ENCODE results near the gene ADAM23.
A peak's percentile ranks its signal among the peaks of the same experiment; 100 is the strongest.

ADAM23 gene

GRCh38 chr2:206502729-206503128 lies 59.4 kb downstream of the ADAM23 start:
- DNase-seq (ENCODE audit: low spot score), result no peak

GRCh38 chr2:206511283-206511682 lies 68.0 kb downstream of the ADAM23 start:
- DNase-seq (ENCODE audit: low spot score), result no peak

DNA sequence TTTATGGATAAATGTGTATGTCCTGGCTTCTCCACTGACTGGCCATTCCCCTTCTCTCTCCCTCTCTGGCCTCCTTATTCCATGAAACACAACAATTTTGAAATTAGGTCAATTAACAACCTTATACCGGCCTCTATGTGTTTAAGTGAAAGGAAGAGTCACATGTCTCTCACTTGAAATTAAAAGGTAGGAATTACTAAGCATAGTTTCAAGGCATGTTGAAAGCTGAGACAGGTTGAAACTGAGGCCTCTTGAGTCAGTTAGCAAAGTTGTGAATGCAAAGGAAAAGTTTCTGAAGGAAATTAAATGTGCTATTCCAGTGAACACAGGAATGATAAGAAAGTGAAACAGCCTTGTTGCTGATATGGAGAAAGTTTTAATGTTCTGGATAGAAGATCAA lies 69.7 kb downstream of the ADAM23 start:
- DNase-seq (ENCODE audit: low spot score), result no peak

DNA sequence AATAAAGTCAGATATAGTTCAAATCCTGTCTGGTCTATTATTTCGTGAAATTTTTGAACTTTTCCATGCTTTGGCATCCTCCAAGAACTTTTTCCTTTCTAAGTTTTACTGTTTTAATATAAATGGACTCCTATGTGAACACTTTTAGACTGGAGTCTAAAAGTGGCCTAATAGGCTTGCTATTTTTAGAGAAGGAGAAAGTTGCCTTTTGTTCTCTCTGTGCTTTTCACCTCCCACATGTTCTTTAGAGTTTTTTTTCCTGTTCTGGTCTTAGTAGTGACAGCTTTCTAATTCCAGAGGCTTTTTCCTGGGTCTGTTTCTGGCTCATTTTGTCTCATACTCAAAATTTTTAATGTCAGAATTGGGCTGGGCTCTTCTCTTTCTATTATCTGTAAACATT lies 72.2 kb downstream of the ADAM23 start:
- DNase-seq (ENCODE audit: low spot score), result no peak

GRCh38 chr2:206518997-206519396 lies 75.7 kb downstream of the ADAM23 start:
- DNase-seq (ENCODE audit: low spot score), result no peak

DNA sequence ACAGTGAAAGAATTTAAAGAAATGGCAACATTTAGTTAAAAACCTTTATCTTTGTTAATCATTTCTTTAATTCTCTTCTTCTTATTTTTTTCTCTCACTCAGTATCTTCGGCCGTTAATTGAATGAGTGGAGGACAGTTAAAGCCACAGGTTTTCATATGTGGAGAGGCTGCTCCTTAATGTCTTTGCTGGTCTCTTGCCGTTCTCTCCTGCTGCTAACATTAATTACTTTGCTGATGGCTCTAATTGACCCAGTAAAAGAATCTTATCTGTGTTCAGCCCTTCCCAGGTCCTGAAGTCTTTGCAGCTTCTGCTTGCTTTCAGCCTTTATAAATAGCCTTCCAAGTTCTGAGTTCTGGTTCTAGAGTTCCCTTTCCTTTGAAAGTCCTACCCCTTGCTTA lies 77.1 kb downstream of the ADAM23 start:
- no peak for DNase-seq (ENCODE audit: low spot score)

DNA sequence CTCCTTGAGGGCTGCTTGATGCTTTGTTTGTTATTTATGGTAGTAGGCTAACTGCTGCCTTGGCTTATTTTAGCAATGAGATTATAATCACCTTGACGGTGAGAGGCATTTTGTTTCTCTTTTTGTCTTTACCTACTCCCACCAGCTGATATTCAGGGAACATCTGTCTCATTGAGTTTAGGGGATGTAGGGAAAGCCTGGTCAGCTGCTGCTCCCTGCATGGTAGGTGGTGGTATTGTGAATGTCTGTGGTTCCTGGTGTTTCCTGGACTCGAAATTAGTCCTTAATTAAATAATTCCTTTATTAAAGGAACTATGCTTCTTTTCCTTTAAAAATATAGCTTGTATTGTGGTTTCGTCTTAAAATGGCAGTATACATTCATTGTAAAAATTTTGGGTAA lies 77.8 kb downstream of the ADAM23 start:
- no peak for DNase-seq (ENCODE audit: low spot score)

- DNase-seq (ENCODE audit: low spot score), result no peak
Measured at GRCh38 chr2:206521612-206522011, 78.3 kb downstream of the ADAM23 start.

GRCh38 chr2:206526416-206526815 lies 83.1 kb downstream of the ADAM23 start:
- no peak for DNase-seq (ENCODE audit: low spot score)

DNA sequence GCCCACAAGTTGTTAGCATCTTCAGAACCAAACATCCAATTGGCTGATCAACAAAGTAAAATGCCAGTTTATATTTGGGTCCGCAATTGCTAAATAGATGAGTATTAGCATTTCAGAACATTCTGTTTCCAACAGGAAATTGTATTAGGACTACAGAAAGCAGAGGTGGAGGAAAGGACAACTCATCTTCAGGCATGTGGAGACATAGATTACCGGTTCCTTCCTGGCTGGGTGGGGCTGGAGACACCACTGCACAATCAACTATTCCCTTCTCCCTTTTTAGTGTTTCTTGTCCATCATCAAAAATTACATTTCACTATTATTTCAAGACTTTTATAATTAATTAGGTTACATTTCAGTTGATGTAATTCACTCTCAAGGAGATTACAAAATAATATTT lies 83.8 kb downstream of the ADAM23 start:
- no peak for DNase-seq (ENCODE audit: low spot score)

DNA sequence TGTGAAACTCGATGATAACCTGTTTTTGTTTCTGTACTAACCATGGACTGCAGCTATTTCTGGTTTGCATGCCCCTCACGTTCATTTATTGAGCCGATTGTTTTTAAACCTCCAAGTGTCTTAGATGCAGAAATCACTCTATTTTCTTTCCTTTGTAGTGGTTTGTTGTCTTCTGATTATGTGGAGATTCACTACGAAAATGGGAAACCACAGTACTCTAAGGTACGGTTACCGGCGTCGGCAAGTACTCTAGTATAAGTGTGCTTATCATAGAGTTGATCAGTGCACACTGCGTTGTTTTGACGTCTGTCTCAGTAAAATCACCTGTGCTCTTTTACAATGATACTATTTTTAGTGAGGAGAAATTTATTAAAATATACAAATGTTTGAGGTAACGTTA lies 87.4 kb downstream of the ADAM23 start:
- DNase-seq (ENCODE audit: low spot score), result no peak

- DNase-seq (ENCODE audit: low spot score), result no peak
Measured at GRCh38 chr2:206531996-206532543, 88.7 kb downstream of the ADAM23 start.

DNA sequence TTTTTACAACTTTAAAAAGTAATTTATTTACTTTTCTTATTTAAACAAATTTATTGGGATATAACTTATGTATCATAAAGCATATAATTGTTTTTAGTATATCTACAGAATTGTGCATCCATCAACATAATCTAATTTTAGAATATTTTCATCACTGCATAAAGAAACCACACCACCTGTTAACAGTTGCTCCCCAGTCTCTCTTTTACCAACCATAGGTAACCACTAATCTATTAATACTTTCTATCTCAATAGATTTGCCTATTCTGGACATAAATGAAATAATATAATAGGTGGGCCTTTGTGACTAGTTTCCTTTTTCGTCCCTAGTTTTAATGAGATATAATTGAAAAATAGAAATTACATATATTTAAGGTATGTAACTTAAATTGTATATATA lies 90.6 kb downstream of the ADAM23 start:
- DNase-seq (ENCODE audit: low spot score), result no peak

- no peak for DNase-seq (ENCODE audit: low spot score)
Measured at GRCh38 chr2:206535260-206535986, 92.1 kb downstream of the ADAM23 start.

- no peak for DNase-seq (ENCODE audit: low spot score)
Measured at GRCh38 chr2:206540757-206541156, 97.4 kb downstream of the ADAM23 start.

GRCh38 chr2:206543073-206543472 lies 99.7 kb downstream of the ADAM23 start:
- DNase-seq (ENCODE audit: low spot score), result no peak

DNA sequence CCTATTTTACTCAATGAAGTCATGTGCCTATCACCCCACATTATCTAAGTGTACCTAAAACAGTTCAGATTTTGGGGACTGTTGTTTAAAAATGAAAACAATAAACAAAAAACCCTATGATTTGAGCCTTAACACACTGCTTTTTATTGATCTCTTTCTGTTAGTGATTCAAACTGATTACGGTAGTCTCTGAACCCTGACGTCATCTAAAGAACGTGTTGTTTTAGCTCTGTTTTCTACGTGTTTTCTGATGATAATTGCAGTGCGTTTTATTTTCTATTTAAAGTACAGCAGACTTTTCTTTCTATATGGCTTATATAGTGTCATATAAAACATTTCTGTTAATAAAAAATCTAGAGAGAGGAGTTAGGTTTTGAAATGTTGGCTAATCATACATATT lies 105.1 kb downstream of the ADAM23 start:
- DNase-seq (ENCODE audit: low spot score), result no peak

DNA sequence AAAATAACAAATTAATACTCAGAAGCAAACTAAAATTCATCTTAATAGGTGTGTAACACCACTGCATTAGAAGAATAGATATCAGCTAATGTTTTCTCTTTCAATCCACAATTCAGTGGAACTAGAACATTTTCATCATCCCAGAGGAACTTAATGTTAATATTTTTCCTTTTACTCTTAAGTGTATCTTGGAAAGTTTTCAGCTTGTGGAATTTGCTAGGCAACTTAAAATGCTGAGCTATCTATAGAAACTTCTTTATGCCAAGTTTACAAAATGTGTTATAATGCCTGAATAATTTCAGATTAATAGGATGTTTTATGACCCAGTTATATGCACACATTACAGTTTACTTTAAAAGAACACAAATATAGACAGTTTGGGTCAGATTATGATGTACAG lies 112.4 kb downstream of the ADAM23 start:
- DNase-seq (ENCODE audit: low spot score), result no peak

- DNase-seq (ENCODE audit: low spot score), result peak; percentile 22
Measured at GRCh38 chr2:206556357-206556949, 113.1 kb downstream of the ADAM23 start.

GRCh38 chr2:206557321-206557720 lies 114.0 kb downstream of the ADAM23 start:
- DNase-seq (ENCODE audit: low spot score), result no peak

DNA sequence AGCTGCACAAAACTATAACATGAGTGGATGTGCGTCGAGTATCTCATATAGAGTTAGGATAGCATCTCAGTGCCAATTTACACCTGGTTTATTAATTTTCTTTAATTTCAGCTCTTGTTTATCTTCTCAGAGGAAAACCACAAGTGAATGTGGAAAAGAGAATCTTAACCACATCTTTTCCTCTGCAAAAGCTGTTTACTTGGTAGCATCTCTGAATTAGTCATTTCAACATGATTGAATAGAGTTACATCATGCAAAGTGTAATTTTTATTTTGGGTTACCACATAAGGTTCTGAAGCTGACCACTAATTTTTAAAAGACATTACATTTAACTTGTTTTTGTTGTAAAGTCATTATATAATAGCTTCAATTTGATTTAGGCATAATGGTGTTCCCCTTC lies 115.2 kb downstream of the ADAM23 start:
- no peak for DNase-seq (ENCODE audit: low spot score)

GRCh38 chr2:206561962-206562361 lies 118.6 kb downstream of the ADAM23 start:
- no peak for DNase-seq (ENCODE audit: low spot score)

DNA sequence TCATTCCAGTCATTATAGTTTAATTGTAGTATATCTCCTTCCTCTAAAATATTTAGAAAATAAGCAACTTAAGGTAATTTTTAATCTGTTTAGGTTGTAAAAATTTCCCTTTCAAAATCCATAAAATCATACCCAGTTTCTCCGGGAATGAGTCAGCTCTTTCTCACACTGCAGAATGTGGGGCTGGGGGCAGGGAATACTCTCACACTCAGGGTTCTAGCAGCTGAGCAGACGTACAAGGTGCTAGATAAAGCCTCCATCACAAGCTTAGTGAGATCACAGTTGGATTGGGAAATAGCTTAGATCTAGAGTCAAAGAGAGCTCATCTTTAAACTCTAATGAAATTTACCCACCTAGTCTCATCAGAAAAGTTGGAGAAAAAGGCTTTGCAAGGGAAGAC lies 119.0 kb downstream of the ADAM23 start:
- DNase-seq (ENCODE audit: low spot score), result no peak

- no peak for DNase-seq (ENCODE audit: low spot score)
Measured at GRCh38 chr2:206563374-206563773, 120.0 kb downstream of the ADAM23 start.
